A673 (cell line): ENCODE results near the gene SAMD11. TPM values are rescaled to one million over a fixed set of nuclear protein-coding genes. Genes with fewer than 3 reads are reported as not detected.
A peak's percentile ranks its signal among the peaks of the same experiment; 100 is the strongest.

Experiments
- BruUV-seq: library from RNA; stranded (reverse); fragments of 400-500 nt; replicated peaks from 2 replicates; lab custom pipeline; 2021; lab: Mats Ljungman, UMichigan
- CTCF ChIA-PET: fragments of 300-600 bp; sonication (Branson Sonifier 250); formaldehyde crosslinking; loops from one replicate; lab custom pipeline; 2022; ENCODE audit warnings: antibody characterized with exemption; lab: Charles Lee
- POLR2A ChIA-PET: fragments of 300-600 bp; sonication (Branson Sonifier 250); formaldehyde crosslinking; loops from one replicate; lab custom pipeline; 2022; ENCODE audit warnings: antibody characterized with exemption; ENCODE audit not compliant: low non-redundant PET; lab: Charles Lee
- DNase-seq: peaks from one replicate; pipeline ENCODE4 v3.0.0-alpha.2; 2015; ENCODE audit warnings: low spot score
- H3K27ac ChIP-seq: fragments of 200-600 bp; sonication (generic); 2 replicates; pipeline ENCODE4 v1.5.1; 2016; ENCODE audit warnings: mixed run types, low read depth, mild to moderate bottlenecking, mixed read lengths, antibody characterized with exemption, low read length; ENCODE audit not compliant: poor library complexity, severe bottlenecking
- H3K27me3 ChIP-seq: fragments of 200-600 bp; sonication (generic); replicated peaks from 2 replicates; pipeline ENCODE4 v1.6.1; 2017; ENCODE audit warnings: mixed run types, low read depth, mild to moderate bottlenecking, mixed read lengths, antibody characterized with exemption, low read length; ENCODE audit not compliant: insufficient read depth, poor library complexity
- H3K36me3 ChIP-seq: fragments of 200-600 bp; sonication (generic); 2 replicates; pipeline ENCODE4 v1.6.1; 2016; ENCODE audit warnings: mixed run types, mild to moderate bottlenecking, mixed read lengths, antibody characterized with exemption, low read length; ENCODE audit not compliant: insufficient read depth, poor library complexity, severe bottlenecking
- H3K4me1 ChIP-seq: fragments of 200-600 bp; sonication (generic); 2 replicates; pipeline ENCODE4 v1.6.1; 2017; ENCODE audit warnings: mixed run types, mild to moderate bottlenecking, mixed read lengths, antibody characterized with exemption, low read length; ENCODE audit not compliant: insufficient read depth, poor library complexity, severe bottlenecking
- H3K4me3 ChIP-seq: fragments of 200-600 bp; sonication (generic); 2 replicates; pipeline ENCODE4 v1.5.1; 2016; ENCODE audit warnings: low read depth, mixed run types, mild to moderate bottlenecking, mixed read lengths, low read length; ENCODE audit not compliant: poor library complexity, severe bottlenecking
- H3K9me3 ChIP-seq: fragments of 200-600 bp; sonication (generic); 2 replicates; pipeline ENCODE4 v1.6.1; 2016; ENCODE audit warnings: mixed run types, low read depth, mild to moderate bottlenecking, mixed read lengths, antibody characterized with exemption, low read length; ENCODE audit not compliant: poor library complexity, severe bottlenecking
- CTCF ChIP-seq: fragments of 300-800, 200-600 bp; sonication (generic); conservative IDR thresholded peaks from 2 replicates; pipeline ENCODE4 v1.5.1; 2017; ENCODE audit warnings: low read depth, mild to moderate bottlenecking, antibody characterized with exemption, low read length, moderate library complexity, mixed read lengths
- EZH2 ChIP-seq: fragments of 200-600 bp; sonication (generic); IDR thresholded peaks from 2 replicates; pipeline ENCODE4 v1.6.1; 2017; ENCODE audit warnings: borderline replicate concordance, low read depth, mild to moderate bottlenecking, mixed read lengths, antibody characterized with exemption, low read length; ENCODE audit not compliant: poor library complexity, severe bottlenecking
- intact Hi-C: fragments of 100-400 bp; cut with micrococcal nuclease; formaldehyde crosslinking; loops from one replicate; pipeline ENCODE4 v1.10.0; 2022; ENCODE audit not compliant: unreplicated experiment
- total RNA-seq: library from RNA; stranded (reverse); gene quantifications from 2 replicates; pipeline ENCODE4 v1.2.3, GENCODE V29; 2021

Gene SAMD11
- total RNA-seq, 1 experiment from 2014 or later, result 28.4 TPM

DNA sequence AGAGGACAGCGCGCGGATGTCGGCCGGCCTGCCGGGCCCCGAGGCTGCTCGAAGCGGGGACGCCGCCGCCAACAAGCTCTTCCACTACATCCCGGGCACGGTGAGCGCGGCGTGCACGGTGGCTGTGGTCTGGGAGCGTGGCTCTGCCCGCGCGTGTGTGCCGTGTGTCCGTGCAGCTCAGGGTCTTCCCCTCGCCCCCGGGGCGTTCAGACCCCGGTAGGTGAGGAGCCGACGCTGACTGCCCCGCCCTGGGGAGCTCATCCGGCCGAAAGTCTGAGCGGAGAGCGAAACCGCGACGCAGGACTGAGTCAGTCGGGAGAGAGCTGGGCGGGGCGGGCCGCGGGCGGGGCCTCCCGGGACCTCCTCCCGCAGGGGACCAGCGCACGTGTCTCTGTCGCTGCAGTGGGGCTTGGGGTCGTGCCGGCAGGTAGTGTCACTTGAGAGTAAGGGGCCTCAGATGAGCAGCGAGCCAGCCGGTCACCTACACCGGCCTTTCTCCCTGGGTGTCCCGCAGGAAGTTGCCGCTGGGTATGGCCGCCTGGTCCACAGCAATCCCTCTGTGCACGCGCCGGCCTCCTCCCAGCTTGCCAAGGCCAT, 43.1 kb downstream of the SAMD11 start:
- TF ChIP-seq CTCF, result no peak
- TF ChIP-seq EZH2, result no peak
- DNase-seq, result peak; percentile 63
- ChIA-PET CTCF (no interaction called here), POLR2A (no interaction called here)
- H3K27me3 ChIP-seq, result peaks cover 18% of the 10 kb centered on the region
- no peak overlapping the region for H3K27ac ChIP-seq
- intact Hi-C loops, result no loop called here
- no peaks in the 10 kb centered on the region for H3K9me3 ChIP-seq
- H3K4me1 ChIP-seq, result peaks cover 8% of the 10 kb centered on the region
- H3K4me3 ChIP-seq, result peak overlapping the region; percentile 51
- peaks cover 6% of the 10 kb centered on the region for H3K36me3 ChIP-seq
- BruUV-seq, result no TSS peak

DNA sequence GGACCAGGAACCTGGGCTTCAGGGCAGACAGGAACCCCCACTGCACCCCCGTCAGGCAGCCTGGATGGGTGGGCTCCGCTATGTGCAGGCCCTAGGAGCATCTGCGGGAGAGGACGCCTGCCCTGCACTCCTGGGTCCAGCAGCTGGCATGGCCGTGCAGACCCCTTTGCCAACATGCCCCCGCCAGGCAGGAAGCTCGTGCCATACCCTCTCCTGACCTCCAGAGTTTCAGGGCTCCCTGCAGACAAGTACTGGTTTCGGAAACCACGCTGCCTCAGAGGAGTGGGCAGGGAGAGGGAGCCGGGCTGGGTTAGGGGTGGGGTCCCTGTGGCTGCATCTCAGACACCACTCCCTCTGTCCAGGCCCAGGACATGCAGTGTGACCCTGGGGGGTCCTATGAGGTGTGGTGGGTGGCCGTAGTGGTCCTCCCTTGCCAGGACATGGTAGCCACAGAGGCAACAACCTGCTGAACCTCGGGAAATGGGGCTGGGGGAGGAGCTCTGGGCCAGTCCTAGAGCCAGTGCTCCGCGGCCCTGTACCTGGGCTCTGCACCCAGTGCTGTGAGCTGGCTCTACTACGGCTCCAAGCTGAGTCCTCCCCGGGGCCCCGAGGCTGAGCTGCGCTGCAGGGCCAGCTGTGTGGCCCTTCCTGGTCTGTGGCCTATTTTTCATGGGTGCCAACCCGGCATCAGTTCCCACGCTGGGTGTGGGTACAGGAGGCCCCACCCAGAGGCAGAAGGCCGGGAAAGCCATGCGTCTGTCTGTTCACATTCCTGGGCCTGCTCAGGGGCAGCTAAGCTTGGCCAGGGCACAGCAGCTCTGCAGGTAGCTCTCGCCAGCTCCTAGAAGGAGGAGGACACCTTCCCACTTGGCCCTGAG, 44.0 kb downstream of the SAMD11 start:
- BruUV-seq, result no TSS peak
- no peaks in the 10 kb centered on the region for H3K9me3 ChIP-seq
- CTCF ChIA-PET, result no interaction called here
- no peak overlapping the region for H3K4me3 ChIP-seq
- H3K27ac ChIP-seq, result no peak overlapping the region
- peaks cover 8% of the 10 kb centered on the region for H3K4me1 ChIP-seq
- H3K27me3 ChIP-seq, result peaks cover 25% of the 10 kb centered on the region
- no peak for DNase-seq
- POLR2A ChIA-PET, result no interaction called here
- H3K36me3 ChIP-seq, result no peaks in the 10 kb centered on the region
- TF ChIP-seq EZH2, result no peak
- TF ChIP-seq CTCF, result no peak
- intact Hi-C loops, result no loop called here

GRCh38 chr1:969260-969855, 45.6 kb downstream of the SAMD11 start:
- TF ChIP-seq EZH2, result no peak
- no peak for DNase-seq
- no peak overlapping the region for H3K4me3 ChIP-seq
- no peaks in the 10 kb centered on the region for H3K36me3 ChIP-seq
- H3K27me3 ChIP-seq, result peaks cover 25% of the 10 kb centered on the region
- BruUV-seq, result no TSS peak
- H3K27ac ChIP-seq, result no peak overlapping the region
- ChIA-PET POLR2A (interaction anchor here (0.6 kb wide), 1 partner anchor 93 kb away, joined by 4 read pairs; no protein-coding TSS in a partner anchor), CTCF (no interaction called here)
- H3K4me1 ChIP-seq, result peaks cover 8% of the 10 kb centered on the region
- intact Hi-C loops, result no loop called here
- no peaks in the 10 kb centered on the region for H3K9me3 ChIP-seq
